ENCODE results near the gene MDM2. TPM values are rescaled to one million over a fixed set of nuclear protein-coding genes. Genes with fewer than 3 reads are reported as not detected.

The MDM2 gene
- polyA plus RNA-seq, 1 of the 3 experiments (the other 2 are of a cell fraction): 21.5 TPM

- TF ChIP-seq, protein P1, sequence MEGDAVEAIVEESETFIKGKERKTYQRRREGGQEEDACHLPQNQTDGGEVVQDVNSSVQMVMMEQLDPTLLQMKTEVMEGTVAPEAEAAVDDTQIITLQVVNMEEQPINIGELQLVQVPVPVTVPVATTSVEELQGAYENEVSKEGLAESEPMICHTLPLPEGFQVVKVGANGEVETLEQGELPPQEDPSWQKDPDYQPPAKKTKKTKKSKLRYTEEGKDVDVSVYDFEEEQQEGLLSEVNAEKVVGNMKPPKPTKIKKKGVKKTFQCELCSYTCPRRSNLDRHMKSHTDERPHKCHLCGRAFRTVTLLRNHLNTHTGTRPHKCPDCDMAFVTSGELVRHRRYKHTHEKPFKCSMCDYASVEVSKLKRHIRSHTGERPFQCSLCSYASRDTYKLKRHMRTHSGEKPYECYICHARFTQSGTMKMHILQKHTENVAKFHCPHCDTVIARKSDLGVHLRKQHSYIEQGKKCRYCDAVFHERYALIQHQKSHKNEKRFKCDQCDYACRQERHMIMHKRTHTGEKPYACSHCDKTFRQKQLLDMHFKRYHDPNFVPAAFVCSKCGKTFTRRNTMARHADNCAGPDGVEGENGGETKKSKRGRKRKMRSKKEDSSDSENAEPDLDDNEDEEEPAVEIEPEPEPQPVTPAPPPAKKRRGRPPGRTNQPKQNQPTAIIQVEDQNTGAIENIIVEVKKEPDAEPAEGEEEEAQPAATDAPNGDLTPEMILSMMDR (IDR thresholded peaks at IDR 0.05): peak; percentile 58
- no peak for TF ChIP-seq REST (IDR thresholded peaks at IDR 0.05; ENCODE audit: low read depth, low read length)
- TF ChIP-seq MXI1 (IDR thresholded peaks at IDR 0.05; ENCODE audit: low read depth, low read length): no peak
- TF ChIP-seq, protein P2, sequence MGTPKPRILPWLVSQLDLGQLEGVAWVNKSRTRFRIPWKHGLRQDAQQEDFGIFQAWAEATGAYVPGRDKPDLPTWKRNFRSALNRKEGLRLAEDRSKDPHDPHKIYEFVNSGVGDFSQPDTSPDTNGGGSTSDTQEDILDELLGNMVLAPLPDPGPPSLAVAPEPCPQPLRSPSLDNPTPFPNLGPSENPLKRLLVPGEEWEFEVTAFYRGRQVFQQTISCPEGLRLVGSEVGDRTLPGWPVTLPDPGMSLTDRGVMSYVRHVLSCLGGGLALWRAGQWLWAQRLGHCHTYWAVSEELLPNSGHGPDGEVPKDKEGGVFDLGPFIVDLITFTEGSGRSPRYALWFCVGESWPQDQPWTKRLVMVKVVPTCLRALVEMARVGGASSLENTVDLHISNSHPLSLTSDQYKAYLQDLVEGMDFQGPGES (IDR thresholded peaks at IDR 0.05; ENCODE audit: low read depth, low read length): no peak
- peak; percentile 23; the same call in 1 of the 2 replicates for TF ChIP-seq SMC3 (IDR thresholded peaks at IDR 0.05; ENCODE audit: low read depth, low read length)
- peak; percentile 43 for TF ChIP-seq RAD21 (IDR thresholded peaks at IDR 0.05; ENCODE audit: low read length)
- ChIA-PET CTCF (interaction anchor here (0.7 kb wide), 2 partner anchors 25 to 219 kb away, joined by 3 to 4 read pairs; no protein-coding TSS in a partner anchor), POLR2A (no interaction called here)
- no peak overlapping the region for H3K27ac ChIP-seq (ENCODE audit: low read depth in 2 of 2, low read length in 1 of 2)
- H3K79me2 ChIP-seq (ENCODE audit: insufficient read depth): no peaks in the 10 kb centered on the region
- H3K4me2 ChIP-seq: no peak overlapping the region
- H4K20me1 ChIP-seq (ENCODE audit: insufficient read depth): no peaks in the 10 kb centered on the region
- H3K9me2 ChIP-seq: no peaks in the 10 kb centered on the region
- no peaks in the 10 kb centered on the region for H3K36me3 ChIP-seq (replicated peaks in 1 of 2; ENCODE audit: control insufficient read depth in 1 of 2, insufficient read depth in 2 of 2, low read length in 1 of 2)
- H3K27me3 ChIP-seq (ENCODE audit: insufficient read depth): no peaks in the 10 kb centered on the region
- DNase-seq: no peak
- no peak overlapping the region for H3K9ac ChIP-seq
- H3F3A ChIP-seq (replicated peaks; ENCODE audit: insufficient read depth): no peaks in the 10 kb centered on the region
- no peak overlapping the region for H2AFZ ChIP-seq (ENCODE audit: low read depth)
- no peaks in the 10 kb centered on the region for H3K9me3 ChIP-seq
- H3K4me3 ChIP-seq (ENCODE audit: low read depth in 2 of 2, low read length in 1 of 2): no peak overlapping the region
- WGBS (ENCODE audit: low lambda C conversion rate): 80% methylated on average over 6 of the region's 6 CpGs
- no peaks in the 10 kb centered on the region; a peak in 1 of 4 replicates for H3K4me1 ChIP-seq (ENCODE audit: control insufficient read depth in 1 of 2, insufficient read depth in 2 of 2, low read depth in 1 of 2, low read length in 1 of 2)
Observed at GRCh38 chr12:68871921-68872320, 63.9 kb downstream of the MDM2 start.

DNA sequence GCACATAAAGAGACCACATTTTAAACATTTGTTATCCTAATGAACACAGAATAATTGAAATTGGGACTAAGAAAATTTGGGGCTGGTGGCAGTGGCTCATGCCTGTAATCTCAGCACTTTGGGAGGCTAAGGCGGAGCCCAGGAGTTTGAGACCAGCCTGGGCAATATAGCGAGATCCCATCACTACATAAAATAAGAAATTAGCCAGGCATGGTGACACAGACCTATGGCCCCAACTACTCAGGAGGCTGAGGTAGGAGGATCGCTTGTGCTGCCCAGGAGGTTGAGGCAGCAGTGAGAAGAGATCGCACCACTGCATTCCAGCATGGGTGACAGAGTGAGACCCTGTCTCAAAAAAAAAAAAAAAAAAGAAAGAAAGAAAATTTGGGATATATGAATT is 65.3 kb downstream of the MDM2 start:
- no peak for DNase-seq
- no peak overlapping the region for H2AFZ ChIP-seq (ENCODE audit: low read depth)
- H3K36me3 ChIP-seq (replicated peaks in 1 of 2; ENCODE audit: control insufficient read depth in 1 of 2, insufficient read depth in 2 of 2, low read length in 1 of 2): no peaks in the 10 kb centered on the region
- H3K9me2 ChIP-seq: no peaks in the 10 kb centered on the region
- 67% methylated on average over 4 of the region's 4 CpGs for WGBS (ENCODE audit: low lambda C conversion rate)
- no peaks in the 10 kb centered on the region for H3K9me3 ChIP-seq
- H3K9ac ChIP-seq: no peak overlapping the region
- CTCF ChIA-PET: interaction anchor here (1.0 kb wide), 1 partner anchor 43 kb away, joined by 4 read pairs; no protein-coding TSS in a partner anchor
- no peaks in the 10 kb centered on the region for H3K4me1 ChIP-seq (ENCODE audit: control insufficient read depth in 1 of 2, insufficient read depth in 2 of 2, low read depth in 1 of 2, low read length in 1 of 2)
- POLR2A ChIA-PET: no interaction called here
- no peaks in the 10 kb centered on the region for H3F3A ChIP-seq (replicated peaks; ENCODE audit: insufficient read depth)
- no peaks in the 10 kb centered on the region for H4K20me1 ChIP-seq (ENCODE audit: insufficient read depth)
- no peak overlapping the region for H3K27ac ChIP-seq (ENCODE audit: low read depth in 2 of 2, low read length in 1 of 2)
- H3K79me2 ChIP-seq (ENCODE audit: insufficient read depth): no peaks in the 10 kb centered on the region
- H3K27me3 ChIP-seq (ENCODE audit: insufficient read depth): no peaks in the 10 kb centered on the region
- no peak overlapping the region for H3K4me2 ChIP-seq
- H3K4me3 ChIP-seq (ENCODE audit: low read depth in 2 of 2, low read length in 1 of 2): no peak overlapping the region
- TF ChIP-seq TAF1 (IDR thresholded peaks at IDR 0.05; ENCODE audit: borderline replicate concordance, low read depth, low read length) (no peak), ZBTB33 (IDR thresholded peaks at IDR 0.05; ENCODE audit: borderline replicate concordance, low read depth) (no peak)
- TF ChIP-seq, protein P1 (IDR thresholded peaks at IDR 0.05): no peak
- TF ChIP-seq, protein P2 (IDR thresholded peaks at IDR 0.05; ENCODE audit: low read depth, low read length): no peak
- TF ChIP-seq, protein P3, sequence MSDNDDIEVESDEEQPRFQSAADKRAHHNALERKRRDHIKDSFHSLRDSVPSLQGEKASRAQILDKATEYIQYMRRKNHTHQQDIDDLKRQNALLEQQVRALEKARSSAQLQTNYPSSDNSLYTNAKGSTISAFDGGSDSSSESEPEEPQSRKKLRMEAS (IDR thresholded peaks at IDR 0.05; ENCODE audit: low read depth): no peak

All from SK-N-SH (cell line).